Activated T-cell treated with anti-CD3 and anti-CD28 coated beads, Interleukin-2, amount 50 U/mL, for 72 hours (primary cell): Measurements from ENCODE around the gene ACOXL. TPM values are rescaled to one million over a fixed set of nuclear protein-coding genes. Genes with fewer than 3 reads are reported as not detected.
A peak's percentile ranks its signal among the peaks of the same experiment; 100 is the strongest.
"Not testable (repeated sequence)": the region's sequence is repeated elsewhere in the genome, so short reads cannot be mapped to it uniquely, and the experiment has no call there.

Experiments used
- ATAC-seq, 2 donors: fragments of 150-1000 bp; cut with Tn5 transposase; replicated peaks in 1 of 2; 2 replicates each; pipeline ENCODE4 v1.10.0; 2021; ENCODE audit warnings: moderate library complexity in 2 of 2, mild to moderate bottlenecking in 1 of 2
- DNase-seq, 2 donors: peaks; one replicate each; pipeline ENCODE4 v3.0.0; 2021 to 2022; ENCODE audit warnings: mixed read lengths in 1 of 2
- H3K27ac Mint-ChIP-seq: one replicate; pipeline ENCODE4 v1.8.0; 2022; ENCODE audit warnings: mild to moderate bottlenecking, moderate library complexity, mixed read lengths
- H3K27me3 Mint-ChIP-seq: one replicate; pipeline ENCODE4 v1.8.0; 2022; ENCODE audit warnings: low read depth, mixed read lengths
- H3K36me3 Mint-ChIP-seq, 2 donors: one replicate each; pipeline ENCODE4 v1.8.0; 2022; ENCODE audit warnings: mixed read lengths in 2 of 2, mild to moderate bottlenecking in 1 of 2; ENCODE audit not compliant: insufficient read depth in 2 of 2
- H3K4me1 Mint-ChIP-seq: one replicate; pipeline ENCODE4 v1.8.0; 2022; ENCODE audit warnings: low read depth, mixed read lengths
- H3K4me3 Mint-ChIP-seq, 2 donors: one replicate each; pipeline ENCODE4 v1.8.0; 2022; ENCODE audit warnings: mild to moderate bottlenecking in 2 of 2, mixed read lengths in 2 of 2, moderate library complexity in 2 of 2
- H3K9me3 Mint-ChIP-seq, 2 donors: one replicate each; pipeline ENCODE4 v1.8.0; 2022; ENCODE audit warnings: mixed read lengths in 2 of 2
- total RNA-seq, 2 donors: library from RNA; stranded (reverse); gene quantifications; one replicate each; pipeline ENCODE4 v1.2.3, GENCODE V29; 2022

ACOXL gene
- total RNA-seq, 2 donors from 2014 or later, result 0.19 to 0.44 TPM

DNA sequence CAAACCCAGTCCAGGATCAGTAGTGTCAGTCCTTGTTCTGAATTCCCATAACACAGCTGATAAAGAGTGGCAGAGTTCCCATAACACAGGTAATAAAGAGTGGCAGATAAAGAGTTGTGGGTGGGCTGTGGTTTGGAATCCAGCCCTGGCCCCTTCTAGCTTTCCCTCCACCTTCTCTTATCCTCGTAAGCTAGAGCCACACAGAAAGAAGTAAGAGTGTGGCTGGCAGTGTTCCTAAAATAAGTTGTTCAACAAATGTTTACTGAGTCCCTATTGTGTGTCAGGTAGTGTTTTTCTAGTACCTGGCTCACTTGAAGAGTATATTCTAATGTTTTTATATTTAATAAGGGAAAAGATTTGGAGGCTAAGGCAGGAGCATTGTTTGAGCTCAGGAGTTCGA lies 323.4 kb downstream of the ACOXL start:
- ATAC-seq (no peak), DNase-seq (no peak)
- peaks cover 4 to 6% of the 10 kb centered on the region in 2 donors for H3K9me3 Mint-ChIP-seq
- peak overlapping the region in 1 of 2 donors; percentile 21 for H3K4me3 Mint-ChIP-seq
- H3K27me3 Mint-ChIP-seq, result peaks cover 65% of the 10 kb centered on the region
- H3K4me1 Mint-ChIP-seq, result peaks cover 51% of the 10 kb centered on the region
- peaks cover 7 to 16% of the 10 kb centered on the region in 2 donors for H3K36me3 Mint-ChIP-seq
- H3K27ac Mint-ChIP-seq, result no peak overlapping the region

DNA sequence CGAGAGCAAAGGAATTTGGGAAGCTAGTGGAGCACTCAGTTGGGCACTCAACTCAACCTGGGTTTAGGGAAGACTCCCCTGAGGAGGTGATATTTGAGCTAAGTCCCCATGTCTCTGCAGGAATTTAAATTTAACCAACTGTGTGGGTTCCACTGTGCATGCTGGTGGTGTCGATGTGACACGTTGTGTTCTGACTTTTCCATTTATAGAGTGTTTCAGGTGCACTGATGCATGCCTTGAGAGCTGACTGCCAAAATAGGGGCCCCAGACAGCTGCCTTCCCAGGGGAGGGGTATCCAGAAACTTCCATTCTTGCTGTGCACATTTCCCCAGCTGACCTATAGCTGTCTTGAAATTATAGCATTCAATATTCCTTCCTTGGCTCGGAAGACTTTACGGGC lies 324.7 kb downstream of the ACOXL start:
- Mint-ChIP-seq H3K4me3 (no peak overlapping the region), H3K9me3 (peaks cover 6 to 11% of the 10 kb centered on the region in 2 donors), H3K27ac (no peak overlapping the region), H3K4me1 (peaks cover 38% of the 10 kb centered on the region), H3K36me3 (peaks cover 10 to 23% of the 10 kb centered on the region in 2 donors), H3K27me3 (peaks cover 71% of the 10 kb centered on the region)
- ATAC-seq, result no peak
- no peak for DNase-seq

DNA sequence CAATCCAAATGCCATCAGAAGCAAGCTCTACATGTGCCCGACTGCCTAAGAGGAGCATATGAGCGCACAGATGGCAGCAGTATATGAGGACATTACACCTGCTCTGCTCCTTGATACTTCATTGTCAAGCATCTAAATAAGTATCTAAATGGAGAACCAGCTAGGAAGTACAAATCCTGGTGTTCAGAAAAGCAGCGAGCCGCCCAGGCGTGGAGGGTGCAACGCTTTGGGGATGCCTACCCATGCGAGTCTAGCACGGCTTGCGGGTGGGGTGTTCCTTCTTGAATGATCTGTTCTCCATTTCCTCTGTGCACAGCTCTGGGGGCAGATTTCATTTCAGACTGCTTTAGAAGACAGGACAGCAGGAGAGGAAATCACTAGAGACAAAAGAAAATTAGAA lies 325.3 kb downstream of the ACOXL start:
- H3K27me3 Mint-ChIP-seq, result peaks cover 74% of the 10 kb centered on the region
- ATAC-seq, result no peak
- peak overlapping the region; percentile 4 for H3K27ac Mint-ChIP-seq
- no peak overlapping the region for H3K4me3 Mint-ChIP-seq
- H3K4me1 Mint-ChIP-seq, result peaks cover 32% of the 10 kb centered on the region
- H3K9me3 Mint-ChIP-seq, result peaks cover 6 to 11% of the 10 kb centered on the region in 2 donors
- DNase-seq, result no peak
- H3K36me3 Mint-ChIP-seq, result peaks cover 10 to 23% of the 10 kb centered on the region in 2 donors

DNA sequence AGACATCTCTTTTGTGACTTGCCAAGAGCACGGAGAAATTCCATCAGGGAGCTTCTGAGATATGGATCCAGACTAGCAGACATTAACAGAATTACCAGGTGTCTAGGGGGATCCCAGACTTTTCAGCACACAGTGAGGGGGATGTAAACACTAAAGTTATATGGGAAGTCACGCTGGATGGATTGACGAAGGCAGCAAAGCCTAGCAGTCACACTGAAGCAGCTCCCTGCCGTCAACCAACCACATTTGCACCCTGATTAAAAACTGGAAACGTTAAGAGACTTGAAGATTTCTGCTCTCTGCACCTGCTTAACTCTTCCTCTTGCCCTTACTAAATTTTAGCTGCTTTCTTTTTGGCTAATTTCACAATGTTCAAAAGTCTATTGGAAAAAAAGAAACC lies 325.9 kb downstream of the ACOXL start:
- ATAC-seq, result no peak
- H3K36me3 Mint-ChIP-seq, result peaks cover 10 to 23% of the 10 kb centered on the region in 2 donors
- H3K27ac Mint-ChIP-seq, result no peak overlapping the region
- DNase-seq, result no peak
- H3K9me3 Mint-ChIP-seq, result peaks cover 6 to 11% of the 10 kb centered on the region in 2 donors
- H3K4me3 Mint-ChIP-seq, result no peak overlapping the region
- H3K27me3 Mint-ChIP-seq, result peaks cover 74% of the 10 kb centered on the region
- H3K4me1 Mint-ChIP-seq, result peaks cover 27% of the 10 kb centered on the region

DNA sequence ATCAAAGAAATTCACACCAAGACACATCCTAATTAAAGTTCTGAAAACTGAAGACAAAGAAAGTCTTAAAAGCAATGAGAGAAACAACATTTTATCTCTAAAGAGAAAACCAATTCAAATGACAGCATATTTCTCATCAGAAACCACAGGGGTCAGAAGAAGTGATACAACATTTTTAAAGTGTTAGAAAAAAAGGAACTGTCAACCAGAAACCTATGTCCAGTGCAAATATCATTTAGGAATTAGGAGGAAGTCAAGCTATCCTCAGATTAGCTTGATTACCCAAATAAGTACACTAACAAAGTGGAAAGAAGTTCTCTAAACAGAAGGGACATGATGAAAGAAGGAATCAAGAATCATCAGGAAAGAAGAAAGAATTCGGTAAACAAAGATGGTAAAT lies 328.8 kb downstream of the ACOXL start:
- Mint-ChIP-seq H3K27ac (no peak overlapping the region), H3K4me3 (no peak overlapping the region), H3K27me3 (peaks cover 77% of the 10 kb centered on the region), H3K36me3 (peaks cover 14 to 23% of the 10 kb centered on the region in 2 donors), H3K4me1 (peaks cover 3% of the 10 kb centered on the region), H3K9me3 (peaks cover 9 to 14% of the 10 kb centered on the region in 2 donors)
- no peak for DNase-seq
- ATAC-seq, result no peak

DNA sequence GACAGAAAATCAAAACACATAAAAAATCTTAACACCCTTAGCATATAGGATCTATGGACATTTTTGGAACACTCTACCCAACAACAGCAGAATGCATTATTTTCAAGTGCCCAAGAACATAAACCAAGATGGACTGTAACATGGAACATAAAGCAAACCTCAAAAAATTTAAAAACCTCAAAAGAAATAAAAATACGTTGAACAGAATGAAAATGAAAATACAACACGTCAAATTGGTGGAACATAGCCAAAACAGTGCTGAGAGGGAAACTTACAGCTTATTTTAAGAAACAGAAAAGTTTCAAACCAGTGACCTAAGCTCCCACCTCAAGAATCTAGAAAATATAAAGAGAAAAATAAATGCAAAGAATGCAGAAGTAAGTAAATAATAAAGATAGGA lies 330.0 kb downstream of the ACOXL start:
- Mint-ChIP-seq H3K9me3 (peaks cover 9 to 14% of the 10 kb centered on the region in 2 donors), H3K27me3 (peaks cover 75% of the 10 kb centered on the region), H3K27ac (no peak overlapping the region), H3K4me1 (peaks cover 6% of the 10 kb centered on the region), H3K36me3 (peaks cover 14 to 23% of the 10 kb centered on the region in 2 donors), H3K4me3 (no peak overlapping the region)
- ATAC-seq, result no peak
- DNase-seq, result no peak

DNA sequence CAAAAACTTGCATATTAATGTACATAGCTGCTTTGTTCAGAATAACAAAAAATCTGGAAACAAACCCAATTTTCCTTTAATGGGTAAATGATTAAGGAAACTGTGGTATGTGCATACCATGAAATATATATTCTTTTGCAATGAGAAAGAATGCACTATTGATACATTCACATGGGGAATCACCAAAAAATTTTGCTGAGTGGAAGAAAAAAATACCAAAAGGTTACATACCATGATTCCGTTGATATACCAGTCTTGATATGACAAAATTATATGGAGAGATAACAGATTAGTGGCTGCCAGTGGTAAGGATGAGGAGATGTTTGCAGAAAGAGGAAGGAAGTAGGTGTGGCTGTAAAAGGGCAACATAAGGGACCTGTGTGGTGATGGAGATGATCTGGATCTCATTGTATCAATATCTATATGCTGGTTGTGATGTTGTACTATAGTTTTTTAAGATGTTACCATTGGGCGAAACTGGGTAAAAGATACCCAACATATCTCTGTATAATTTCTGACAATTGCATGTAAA lies 333.8 kb downstream of the ACOXL start:
- ATAC-seq (no peak), DNase-seq (no peak)
- Mint-ChIP-seq H3K27me3 (peaks cover 57% of the 10 kb centered on the region), H3K9me3 (peaks cover 3 to 5% of the 10 kb centered on the region in 2 donors), H3K36me3 (peaks cover 4 to 6% of the 10 kb centered on the region in 2 donors), H3K4me3 (no peak overlapping the region), H3K4me1 (peaks cover 6% of the 10 kb centered on the region), H3K27ac (no peak overlapping the region)

DNA sequence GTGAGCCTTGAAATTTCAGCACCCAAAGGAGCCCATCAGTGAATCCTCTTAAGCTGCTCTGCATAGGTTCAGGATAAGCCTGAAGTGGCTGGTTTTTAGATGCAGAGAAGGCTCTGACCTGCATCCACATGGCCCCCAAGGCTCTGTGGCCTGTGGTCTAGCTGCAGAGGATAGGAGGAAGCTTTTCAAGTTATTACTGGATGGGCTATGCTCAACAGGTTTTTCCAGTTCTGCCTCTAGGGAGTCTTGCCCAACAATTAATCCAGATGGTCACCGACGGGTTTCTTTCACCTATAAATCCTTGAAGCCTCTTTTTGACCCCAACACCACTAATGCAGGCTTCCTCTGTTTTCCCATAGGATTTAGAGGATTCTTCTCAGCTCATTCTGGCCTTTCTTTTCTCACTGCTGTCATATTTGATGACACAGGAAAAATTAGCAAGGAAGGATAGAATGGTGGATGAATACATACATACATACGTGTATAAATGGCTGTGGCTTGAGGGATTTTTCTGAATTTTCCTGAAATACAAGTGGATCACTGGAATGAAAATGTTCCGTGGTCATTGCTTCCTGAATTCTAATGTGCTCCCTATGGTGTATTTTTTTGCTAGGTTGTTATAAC lies 336.2 kb downstream of the ACOXL start:
- ATAC-seq, result no peak
- no peak overlapping the region for H3K4me3 Mint-ChIP-seq
- peaks cover 2% of the 10 kb centered on the region in 2 donors for H3K9me3 Mint-ChIP-seq
- peaks cover 6% of the 10 kb centered on the region for H3K4me1 Mint-ChIP-seq
- no peak overlapping the region for H3K27ac Mint-ChIP-seq
- DNase-seq, result no peak
- peaks cover 0 to 4% of the 10 kb centered on the region in 2 donors for H3K36me3 Mint-ChIP-seq
- H3K27me3 Mint-ChIP-seq, result peaks cover 51% of the 10 kb centered on the region

DNA sequence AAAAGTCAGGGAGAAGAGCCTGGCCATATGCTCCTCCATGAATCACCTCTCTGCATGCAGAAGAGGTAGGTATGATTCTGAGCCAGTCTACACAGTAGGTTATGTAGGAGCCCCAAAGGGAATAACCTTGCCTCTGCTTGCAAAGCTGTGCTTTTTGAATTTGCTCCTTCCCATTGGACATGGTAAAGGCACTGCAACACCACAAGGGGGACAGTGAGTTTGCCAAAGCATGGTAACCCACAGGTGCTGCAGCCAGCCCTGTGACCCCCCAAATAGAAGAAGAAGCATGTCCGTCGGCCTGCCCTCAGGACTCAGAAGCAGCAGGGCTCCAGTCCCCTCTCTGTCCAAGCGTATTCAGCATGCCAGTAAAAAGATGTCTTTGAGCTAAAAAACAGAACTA lies 337.3 kb downstream of the ACOXL start:
- no peak overlapping the region for H3K4me3 Mint-ChIP-seq
- peaks cover 0 to 3% of the 10 kb centered on the region in 2 donors for H3K9me3 Mint-ChIP-seq
- H3K27me3 Mint-ChIP-seq, result peaks cover 58% of the 10 kb centered on the region
- peaks cover 0 to 2% of the 10 kb centered on the region in 2 donors for H3K36me3 Mint-ChIP-seq
- DNase-seq (no peak), ATAC-seq (no peak)
- peaks cover 6% of the 10 kb centered on the region for H3K4me1 Mint-ChIP-seq
- H3K27ac Mint-ChIP-seq, result no peak overlapping the region

DNA sequence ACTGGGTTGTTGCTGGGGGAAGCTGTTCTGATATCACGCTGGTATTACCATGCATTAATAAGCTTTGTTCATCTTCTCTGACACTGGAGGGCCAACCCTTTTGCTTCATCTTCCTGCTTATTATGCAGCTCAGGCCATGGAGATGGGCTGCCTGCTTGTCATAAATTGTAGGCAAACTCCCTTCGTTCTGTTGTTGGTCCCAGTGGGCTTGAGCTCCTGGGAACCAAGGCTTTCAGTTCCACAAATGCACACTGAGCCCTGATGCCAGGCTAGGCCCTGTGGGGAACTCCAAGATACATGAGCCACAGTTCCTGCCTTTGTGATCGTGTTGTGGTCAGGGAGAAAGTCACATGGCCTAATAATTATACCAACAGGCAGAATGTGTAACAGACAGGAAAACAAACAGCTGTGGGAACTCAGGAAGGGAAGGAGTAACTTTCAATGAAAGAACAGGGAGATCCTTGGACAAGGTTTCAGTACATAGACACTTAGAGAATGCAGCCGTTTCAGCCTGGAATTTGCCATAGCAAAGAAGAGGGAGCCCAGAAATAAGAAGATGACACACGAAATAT lies 339.3 kb downstream of the ACOXL start:
- no peak for DNase-seq
- Mint-ChIP-seq H3K36me3 (peaks cover 6 to 12% of the 10 kb centered on the region in 2 donors), H3K27me3 (peaks cover 56% of the 10 kb centered on the region), H3K4me1 (no peaks in the 10 kb centered on the region), H3K4me3 (no peak overlapping the region), H3K27ac (no peak overlapping the region), H3K9me3 (peaks cover 7 to 9% of the 10 kb centered on the region in 2 donors)
- no peak for ATAC-seq

DNA sequence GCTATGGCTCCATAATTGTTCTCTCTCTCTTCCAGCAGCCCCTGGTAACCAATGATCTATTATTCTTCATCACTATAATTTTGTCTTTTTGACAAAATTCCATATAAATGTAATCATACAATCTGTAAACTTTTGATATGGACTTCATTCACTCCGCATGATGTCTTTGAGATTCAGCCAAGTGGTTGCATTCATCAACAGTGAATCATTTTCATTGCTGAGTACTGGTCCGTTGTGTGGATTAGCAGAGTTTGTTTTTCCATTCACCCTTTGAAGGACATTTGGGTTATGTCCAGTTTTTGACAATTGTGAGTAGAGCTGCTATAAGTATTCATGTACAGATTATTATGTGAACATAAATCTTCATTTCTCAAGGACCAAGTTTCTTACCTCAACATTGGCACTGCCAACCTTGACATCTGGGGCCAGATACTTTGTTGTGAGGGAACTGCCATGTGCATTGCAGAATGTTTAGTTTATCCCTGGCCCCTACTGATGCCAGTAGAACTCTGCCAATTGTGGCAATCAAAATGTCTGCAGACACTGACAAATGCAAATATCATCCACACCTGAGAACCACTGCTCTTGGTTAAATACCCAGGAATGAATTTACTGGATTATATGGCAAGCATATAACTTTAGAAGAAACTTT lies 340.0 kb downstream of the ACOXL start:
- Mint-ChIP-seq H3K27ac (no peak overlapping the region), H3K4me1 (no peaks in the 10 kb centered on the region), H3K4me3 (no peak overlapping the region), H3K36me3 (peaks cover 7 to 15% of the 10 kb centered on the region in 2 donors), H3K27me3 (peaks cover 62% of the 10 kb centered on the region), H3K9me3 (peaks cover 8 to 10% of the 10 kb centered on the region in 2 donors)
- no peak for ATAC-seq
- no peak for DNase-seq

DNA sequence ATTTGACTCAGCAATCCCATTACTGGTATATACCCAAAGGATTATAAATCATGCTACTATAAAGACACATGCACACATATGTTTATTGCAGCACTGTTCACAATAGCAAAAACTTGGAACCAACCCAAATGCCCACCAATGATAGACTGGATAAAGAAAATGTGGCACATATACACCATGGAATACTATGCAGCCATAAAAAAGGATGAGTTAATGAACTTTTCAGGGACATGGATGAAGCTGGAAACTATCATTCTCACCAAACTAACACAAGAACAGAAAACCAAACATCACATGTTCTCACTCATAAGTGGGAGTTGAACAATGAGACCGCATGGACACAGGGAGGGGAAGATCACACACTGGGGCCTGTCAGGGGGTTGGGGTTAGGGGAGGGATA lies 350.3 kb downstream of the ACOXL start:
- not testable (repeated sequence) for H3K27ac Mint-ChIP-seq, H3K9me3 Mint-ChIP-seq, ATAC-seq, H3K4me1 Mint-ChIP-seq, DNase-seq, H3K4me3 Mint-ChIP-seq, H3K36me3 Mint-ChIP-seq
- peaks cover 95% of the 10 kb centered on the region for H3K27me3 Mint-ChIP-seq

DNA sequence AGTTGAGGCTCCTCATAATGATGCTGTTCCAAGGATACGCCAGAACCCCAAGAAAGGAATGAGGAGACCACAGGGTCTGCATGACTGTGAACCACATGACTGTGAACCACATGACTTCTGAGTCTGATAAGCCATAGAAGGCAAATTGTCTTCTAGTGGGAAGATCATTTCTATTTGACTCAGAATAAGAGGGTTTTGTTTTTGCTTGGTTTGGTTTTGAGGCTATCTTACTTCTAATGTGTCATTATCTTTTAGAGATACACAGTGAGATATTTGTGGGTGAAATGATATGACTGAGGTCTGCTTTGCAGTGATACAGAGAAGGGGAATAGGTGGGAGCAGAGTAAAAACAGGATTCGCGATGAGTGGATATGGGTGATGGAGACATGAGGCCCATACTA lies 359.4 kb downstream of the ACOXL start:
- Mint-ChIP-seq H3K27ac (no peak overlapping the region), H3K27me3 (peaks cover 62% of the 10 kb centered on the region), H3K9me3 (no peaks in the 10 kb centered on the region), H3K4me1 (peaks cover 23% of the 10 kb centered on the region), H3K36me3 (no peaks in the 10 kb centered on the region), H3K4me3 (peak overlapping the region; percentile 1 to 25)
- DNase-seq (peak; percentile 60 to 66), ATAC-seq (peak; percentile 98 to 99)
